Panc1 (cell line): ENCODE results near the gene GPX3.

Experiments
- TCF7L2 ChIP-seq: IDR thresholded peaks from 2 replicates; pipeline ENCODE4 v1.6.1; 2011; ENCODE audit warnings: mild to moderate bottlenecking, low read depth, low read length, inconsistent platforms
- TF ChIP-seq, protein P1 (sequence below): fragments of 450-650 bp; IDR thresholded peaks from 2 replicates; pipeline ENCODE4 v1.5.1; 2017; ENCODE audit warnings: mild to moderate bottlenecking

DNA sequence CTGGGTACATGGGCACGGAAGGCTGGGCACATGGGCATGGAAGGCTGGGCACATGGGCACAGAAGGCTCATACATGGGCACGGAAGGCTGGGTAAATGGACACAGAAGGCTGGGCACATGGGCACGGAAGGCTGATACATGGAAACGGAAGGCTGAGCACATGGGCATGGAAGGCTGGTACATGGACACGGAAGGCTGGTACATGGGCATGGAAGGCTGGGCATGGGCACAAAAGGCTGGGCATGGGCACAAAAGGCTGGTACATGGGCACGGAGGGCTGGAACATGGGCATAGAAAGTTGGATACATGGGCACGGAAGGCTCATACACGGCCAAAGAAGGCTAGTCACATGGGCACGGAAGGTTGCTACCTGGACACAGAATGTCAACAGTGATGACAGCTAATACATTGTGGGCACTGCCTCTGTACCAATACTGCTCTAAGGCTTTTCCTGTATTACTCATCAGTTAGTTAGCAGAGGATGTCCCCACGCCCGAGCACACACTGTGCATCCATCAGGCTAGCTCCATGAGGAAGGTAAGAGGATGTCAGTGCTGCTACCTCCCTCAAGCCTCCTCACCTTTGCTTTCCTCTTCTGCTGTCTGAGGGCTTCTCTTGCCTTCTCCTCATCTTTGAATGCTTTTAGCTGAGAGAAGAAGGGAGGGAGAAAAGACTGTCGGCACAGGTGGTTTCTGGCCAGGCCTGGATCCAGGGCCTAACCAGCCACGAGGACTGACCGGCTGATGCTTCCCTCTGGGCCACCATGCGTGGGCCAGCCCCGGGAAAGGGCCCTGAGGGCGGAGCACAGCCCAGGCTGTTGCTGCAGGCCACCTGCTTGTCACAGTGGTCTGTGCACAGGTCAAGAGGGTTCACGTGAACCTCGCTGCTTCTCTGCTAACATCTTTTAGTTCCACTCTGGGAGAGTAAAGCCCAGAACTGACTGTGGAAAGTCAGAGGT is 14.3 kb downstream of the GPX3 start:
- TF ChIP-seq, protein P1, sequence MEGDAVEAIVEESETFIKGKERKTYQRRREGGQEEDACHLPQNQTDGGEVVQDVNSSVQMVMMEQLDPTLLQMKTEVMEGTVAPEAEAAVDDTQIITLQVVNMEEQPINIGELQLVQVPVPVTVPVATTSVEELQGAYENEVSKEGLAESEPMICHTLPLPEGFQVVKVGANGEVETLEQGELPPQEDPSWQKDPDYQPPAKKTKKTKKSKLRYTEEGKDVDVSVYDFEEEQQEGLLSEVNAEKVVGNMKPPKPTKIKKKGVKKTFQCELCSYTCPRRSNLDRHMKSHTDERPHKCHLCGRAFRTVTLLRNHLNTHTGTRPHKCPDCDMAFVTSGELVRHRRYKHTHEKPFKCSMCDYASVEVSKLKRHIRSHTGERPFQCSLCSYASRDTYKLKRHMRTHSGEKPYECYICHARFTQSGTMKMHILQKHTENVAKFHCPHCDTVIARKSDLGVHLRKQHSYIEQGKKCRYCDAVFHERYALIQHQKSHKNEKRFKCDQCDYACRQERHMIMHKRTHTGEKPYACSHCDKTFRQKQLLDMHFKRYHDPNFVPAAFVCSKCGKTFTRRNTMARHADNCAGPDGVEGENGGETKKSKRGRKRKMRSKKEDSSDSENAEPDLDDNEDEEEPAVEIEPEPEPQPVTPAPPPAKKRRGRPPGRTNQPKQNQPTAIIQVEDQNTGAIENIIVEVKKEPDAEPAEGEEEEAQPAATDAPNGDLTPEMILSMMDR = no peak
- TF ChIP-seq TCF7L2 = no peak
